Measurements from ENCODE around the gene NDUFA3.

Gene NDUFA3

DNA sequence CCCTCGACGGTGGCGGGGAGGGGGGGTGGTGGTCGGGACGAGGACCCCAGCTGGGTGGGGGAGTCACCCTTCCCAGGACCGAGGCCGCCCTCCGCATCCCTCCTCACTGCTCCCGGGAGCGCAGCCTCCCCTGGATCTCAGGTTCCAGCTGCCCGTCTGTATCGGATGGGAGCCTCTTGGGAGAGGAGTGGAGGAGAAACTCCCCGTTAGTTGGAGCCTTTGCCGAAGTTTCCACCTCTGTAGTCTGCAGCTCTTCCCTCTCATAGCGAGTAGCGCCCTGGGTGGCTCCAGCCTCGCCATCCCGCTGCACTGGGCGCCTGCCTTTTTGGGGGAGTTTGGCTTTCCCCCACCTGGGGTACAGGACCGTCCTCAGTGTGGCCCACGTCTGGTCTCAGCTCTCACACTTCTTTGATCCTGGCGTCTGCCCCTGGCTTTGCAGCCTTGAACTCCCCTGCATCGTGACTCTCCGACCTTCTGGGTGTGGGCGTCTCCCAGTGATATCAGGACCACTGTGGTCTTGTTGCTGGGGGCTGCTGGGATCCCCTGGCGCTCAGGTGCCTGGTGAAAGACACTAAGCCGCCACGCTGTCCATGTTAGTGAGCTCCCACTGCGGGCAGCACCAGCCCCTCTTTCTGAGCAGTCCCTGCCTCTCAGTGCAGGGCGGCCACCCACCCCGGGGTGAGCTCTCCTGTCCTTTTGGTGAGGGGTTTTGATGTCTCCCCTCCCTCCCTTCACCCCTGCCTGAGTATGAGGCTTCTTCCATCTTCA, 36.0 kb downstream of the NDUFA3 start:
- TF ChIP-seq, protein P1, sequence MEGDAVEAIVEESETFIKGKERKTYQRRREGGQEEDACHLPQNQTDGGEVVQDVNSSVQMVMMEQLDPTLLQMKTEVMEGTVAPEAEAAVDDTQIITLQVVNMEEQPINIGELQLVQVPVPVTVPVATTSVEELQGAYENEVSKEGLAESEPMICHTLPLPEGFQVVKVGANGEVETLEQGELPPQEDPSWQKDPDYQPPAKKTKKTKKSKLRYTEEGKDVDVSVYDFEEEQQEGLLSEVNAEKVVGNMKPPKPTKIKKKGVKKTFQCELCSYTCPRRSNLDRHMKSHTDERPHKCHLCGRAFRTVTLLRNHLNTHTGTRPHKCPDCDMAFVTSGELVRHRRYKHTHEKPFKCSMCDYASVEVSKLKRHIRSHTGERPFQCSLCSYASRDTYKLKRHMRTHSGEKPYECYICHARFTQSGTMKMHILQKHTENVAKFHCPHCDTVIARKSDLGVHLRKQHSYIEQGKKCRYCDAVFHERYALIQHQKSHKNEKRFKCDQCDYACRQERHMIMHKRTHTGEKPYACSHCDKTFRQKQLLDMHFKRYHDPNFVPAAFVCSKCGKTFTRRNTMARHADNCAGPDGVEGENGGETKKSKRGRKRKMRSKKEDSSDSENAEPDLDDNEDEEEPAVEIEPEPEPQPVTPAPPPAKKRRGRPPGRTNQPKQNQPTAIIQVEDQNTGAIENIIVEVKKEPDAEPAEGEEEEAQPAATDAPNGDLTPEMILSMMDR (IDR thresholded peaks at IDR 0.05; ENCODE audit: control insufficient read depth, extremely low read depth, insufficient read depth): no peak
- no peak for DNase-seq (ENCODE audit: low read depth)

DNA sequence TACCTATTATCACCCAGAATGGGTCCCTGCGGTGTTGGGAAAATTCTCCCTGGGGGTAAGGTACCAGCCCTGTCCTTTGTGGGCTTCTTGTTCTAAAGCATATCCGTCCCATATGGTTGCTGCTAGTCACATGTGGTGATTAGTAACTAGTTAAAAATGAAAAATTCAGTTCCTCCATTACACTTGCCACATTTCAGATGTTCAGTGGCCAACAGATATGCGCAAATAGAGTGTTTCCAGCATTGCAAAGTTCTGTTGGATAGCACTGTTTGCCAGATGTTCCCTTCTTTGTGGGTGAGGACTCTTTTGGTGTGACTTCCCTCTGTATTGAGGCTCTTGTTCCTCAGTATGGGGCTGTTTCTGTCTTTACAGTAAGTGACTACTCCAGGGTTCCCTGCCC, 38.7 kb downstream of the NDUFA3 start:
- TF ChIP-seq, protein P1 (IDR thresholded peaks at IDR 0.05; ENCODE audit: control insufficient read depth, extremely low read depth, insufficient read depth): no peak
- no peak overlapping the region for H3K4me3 ChIP-seq (ENCODE audit: low read depth, low read length)

More for the DNA sequence above, 36.0 kb downstream of the NDUFA3 start:
- H3K4me3 ChIP-seq (ENCODE audit: low read depth, low read length): peak overlapping the region; percentile 68

DNA sequence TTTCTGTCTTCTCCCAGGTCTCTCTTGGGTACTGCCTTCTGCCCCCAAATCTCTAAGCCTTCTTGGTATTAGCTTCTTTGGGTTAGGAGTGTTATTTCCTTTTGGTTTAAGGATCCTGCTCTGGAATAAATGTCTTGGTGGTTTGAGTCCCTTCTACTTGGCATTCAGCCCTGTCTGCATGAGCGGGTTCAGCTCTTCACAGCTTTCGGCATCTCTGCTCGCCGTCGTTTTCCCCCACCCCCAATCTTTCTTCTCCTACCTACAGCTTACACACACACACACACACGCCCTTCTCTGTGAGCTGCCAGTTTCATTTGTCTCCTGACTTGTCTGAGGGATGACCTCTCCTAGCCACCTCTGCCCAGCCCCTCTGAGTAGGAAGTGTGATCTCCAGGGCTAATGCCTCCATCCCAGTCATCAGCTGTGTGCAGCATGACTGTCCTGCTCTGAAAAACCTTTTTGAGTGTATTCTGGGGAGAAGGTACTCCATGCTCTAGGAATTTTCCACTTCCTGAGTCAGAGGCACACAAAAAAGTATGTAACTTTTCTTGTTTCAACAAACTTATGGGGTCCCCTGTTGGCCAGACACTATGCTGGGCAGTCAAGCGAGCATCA, 39.6 kb downstream of the NDUFA3 start:
- TF ChIP-seq, protein P1 (IDR thresholded peaks at IDR 0.05; ENCODE audit: control insufficient read depth, extremely low read depth, insufficient read depth): no peak
- H3K4me3 ChIP-seq (ENCODE audit: low read depth, low read length): no peak overlapping the region
- DNase-seq (ENCODE audit: low read depth): no peak

More for the DNA sequence above, 38.7 kb downstream of the NDUFA3 start:
- no peak for DNase-seq (ENCODE audit: low read depth)

DNA sequence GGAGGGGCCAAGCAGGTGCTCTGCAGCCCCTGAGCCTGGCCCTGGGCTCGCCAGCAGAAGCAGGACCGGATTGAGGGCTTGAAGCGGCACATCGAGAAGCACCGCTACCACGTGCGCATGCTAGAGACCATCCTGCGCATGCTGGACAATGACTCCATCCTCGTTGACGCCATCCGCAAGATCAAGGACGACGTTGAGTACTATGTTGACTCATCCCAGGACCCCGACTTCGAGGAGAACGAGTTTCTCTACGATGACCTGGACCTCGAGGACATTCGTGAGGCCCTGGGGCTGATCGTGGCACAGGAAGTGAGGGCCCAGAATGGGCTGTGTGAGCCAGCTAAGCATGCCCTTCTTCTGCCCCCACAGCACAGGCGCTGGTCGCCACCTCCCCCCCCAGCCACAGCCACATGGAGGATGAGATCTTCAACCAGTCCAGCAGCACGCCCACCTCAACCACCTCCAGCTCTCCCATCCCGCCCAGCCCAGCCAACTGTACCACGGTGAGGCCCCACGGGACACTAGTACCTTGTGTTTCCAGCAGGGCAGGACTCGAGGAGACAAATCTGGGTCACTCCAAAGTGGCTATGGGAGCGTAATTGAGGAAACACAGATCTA, 43.0 kb downstream of the NDUFA3 start:
- no peak for DNase-seq (ENCODE audit: low read depth)
- no peak overlapping the region for H3K4me3 ChIP-seq (ENCODE audit: low read depth, low read length)
- TF ChIP-seq, protein P1 (IDR thresholded peaks at IDR 0.05; ENCODE audit: control insufficient read depth, extremely low read depth, insufficient read depth): no peak

DNA sequence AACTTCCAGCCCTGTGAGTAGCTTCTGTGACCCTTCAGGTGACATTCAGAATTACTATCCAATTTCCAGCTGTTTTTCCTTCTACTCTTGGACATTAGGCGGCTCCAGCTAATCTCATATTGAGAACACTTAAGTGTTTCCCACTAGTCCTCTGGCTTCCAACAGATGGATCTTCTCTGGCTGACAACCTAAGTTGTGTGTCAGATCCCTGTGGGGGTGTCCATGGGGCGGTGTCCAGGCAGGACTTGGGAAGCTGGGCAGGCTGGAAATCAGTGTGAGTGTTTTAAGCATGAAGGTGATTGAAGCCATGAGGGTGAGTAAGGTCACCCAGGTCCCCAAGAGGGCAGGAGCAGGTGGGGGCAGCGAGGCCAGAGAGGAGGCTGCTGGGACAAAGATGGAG, 45.0 kb downstream of the NDUFA3 start:
- H3K4me3 ChIP-seq (ENCODE audit: low read depth, low read length): no peak overlapping the region
- DNase-seq (ENCODE audit: low read depth): no peak
- TF ChIP-seq, protein P1 (IDR thresholded peaks at IDR 0.05; ENCODE audit: control insufficient read depth, extremely low read depth, insufficient read depth): no peak

DNA sequence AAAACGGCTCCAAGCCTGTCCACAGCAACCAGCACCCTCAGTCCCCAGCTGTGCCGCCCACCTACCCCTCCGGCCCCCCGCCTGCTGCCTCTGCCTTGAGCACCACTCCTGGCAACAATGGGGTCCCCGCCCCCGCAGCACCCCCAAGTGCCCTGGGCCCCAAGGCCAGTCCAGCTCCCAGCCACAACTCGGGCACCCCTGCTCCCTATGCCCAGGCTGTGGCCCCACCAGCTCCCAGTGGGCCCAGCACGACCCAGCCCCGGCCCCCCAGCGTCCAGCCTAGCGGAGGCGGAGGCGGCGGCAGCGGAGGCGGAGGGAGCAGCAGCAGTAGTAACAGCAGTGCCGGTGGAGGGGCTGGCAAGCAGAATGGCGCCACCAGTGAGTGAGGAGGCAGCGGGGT, 45.5 kb downstream of the NDUFA3 start:
- no peak for DNase-seq (ENCODE audit: low read depth)
- H3K4me3 ChIP-seq (ENCODE audit: low read depth, low read length): no peak overlapping the region
- TF ChIP-seq, protein P1 (IDR thresholded peaks at IDR 0.05; ENCODE audit: control insufficient read depth, extremely low read depth, insufficient read depth): no peak

Measured in LNCaP clone FGC (cell line).